ENCODE results near the gene PTPRQ. TPM values are rescaled to one million over a fixed set of nuclear protein-coding genes. Genes with fewer than 3 reads are reported as not detected.

PTPRQ gene
- total RNA-seq, 4 donors from 2014 or later = 1.8 to 12.8 (median 3.4) TPM

DNA sequence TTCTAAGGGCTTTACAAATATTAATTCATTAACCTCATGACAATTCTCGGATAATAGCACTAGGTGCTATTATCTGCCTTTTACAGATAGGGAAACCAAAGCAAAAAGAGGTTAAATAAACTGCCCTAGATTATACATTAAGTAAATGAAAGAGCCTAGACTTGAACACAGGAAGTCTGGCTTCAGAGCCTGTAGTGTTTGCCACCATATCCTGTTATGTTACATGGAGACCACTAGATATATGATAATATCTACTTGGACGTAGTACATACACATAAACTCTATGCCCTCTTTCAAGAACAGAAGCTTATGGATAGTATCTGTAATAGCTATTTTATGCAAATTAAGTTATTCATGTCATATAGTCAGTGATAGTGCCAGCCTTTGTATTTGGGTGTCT, 246.5 kb downstream of the PTPRQ start:
- Histone ChIP-seq H3K27ac (no peak overlapping the region), H3K4me3 (no peak overlapping the region), H3K27me3 (no peaks in the 10 kb centered on the region), H3K4me1 (no peaks in the 10 kb centered on the region), H3K36me3 (no peaks in the 10 kb centered on the region), H3K9me3 (peaks cover 0 to 4% (median 1%) of the 10 kb centered on the region in 4 donors)
- DNase-seq (ENCODE audit: low spot score in 2 of 2) = no peak
- 77 to 79% methylated on average over 2 of the region's 2 CpGs for WGBS, 2 donors
- TF ChIP-seq, protein P1, sequence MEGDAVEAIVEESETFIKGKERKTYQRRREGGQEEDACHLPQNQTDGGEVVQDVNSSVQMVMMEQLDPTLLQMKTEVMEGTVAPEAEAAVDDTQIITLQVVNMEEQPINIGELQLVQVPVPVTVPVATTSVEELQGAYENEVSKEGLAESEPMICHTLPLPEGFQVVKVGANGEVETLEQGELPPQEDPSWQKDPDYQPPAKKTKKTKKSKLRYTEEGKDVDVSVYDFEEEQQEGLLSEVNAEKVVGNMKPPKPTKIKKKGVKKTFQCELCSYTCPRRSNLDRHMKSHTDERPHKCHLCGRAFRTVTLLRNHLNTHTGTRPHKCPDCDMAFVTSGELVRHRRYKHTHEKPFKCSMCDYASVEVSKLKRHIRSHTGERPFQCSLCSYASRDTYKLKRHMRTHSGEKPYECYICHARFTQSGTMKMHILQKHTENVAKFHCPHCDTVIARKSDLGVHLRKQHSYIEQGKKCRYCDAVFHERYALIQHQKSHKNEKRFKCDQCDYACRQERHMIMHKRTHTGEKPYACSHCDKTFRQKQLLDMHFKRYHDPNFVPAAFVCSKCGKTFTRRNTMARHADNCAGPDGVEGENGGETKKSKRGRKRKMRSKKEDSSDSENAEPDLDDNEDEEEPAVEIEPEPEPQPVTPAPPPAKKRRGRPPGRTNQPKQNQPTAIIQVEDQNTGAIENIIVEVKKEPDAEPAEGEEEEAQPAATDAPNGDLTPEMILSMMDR (IDR thresholded peaks at IDR 0.05) = no peak
- TF ChIP-seq POLR2A (IDR thresholded peaks at IDR 0.05) (no peak), EP300 (IDR thresholded peaks at IDR 0.05) (no peak)

- 79 to 81% methylated on average over 1 of the region's 1 CpG for WGBS, 2 donors
- Histone ChIP-seq H3K9me3 (peaks cover 0 to under 1% (median 0%) of the 10 kb centered on the region in 4 donors), H3K27ac (no peak overlapping the region), H3K27me3 (no peaks in the 10 kb centered on the region), H3K4me3 (no peak overlapping the region), H3K4me1 (no peaks in the 10 kb centered on the region), H3K36me3 (no peaks in the 10 kb centered on the region)
- TF ChIP-seq, protein P1 (IDR thresholded peaks at IDR 0.05) = no peak
- no peak for TF ChIP-seq EP300 (IDR thresholded peaks at IDR 0.05)
- TF ChIP-seq POLR2A (IDR thresholded peaks at IDR 0.05) = no peak
- no peak for DNase-seq (ENCODE audit: low spot score in 2 of 2)
Measured at GRCh38 chr12:80692114-80692513, 248.1 kb downstream of the PTPRQ start.

GRCh38 chr12:80697270-80697887, 253.3 kb downstream of the PTPRQ start:
- Histone ChIP-seq H3K4me1 (peaks cover 0 to 1% (median 0%) of the 10 kb centered on the region in 4 donors), H3K9me3 (no peaks in the 10 kb centered on the region), H3K27me3 (no peaks in the 10 kb centered on the region), H3K36me3 (no peaks in the 10 kb centered on the region), H3K27ac (no peak overlapping the region), H3K4me3 (no peak overlapping the region)
- WGBS, 2 donors = 68 to 81% methylated on average over 2 of the region's 2 CpGs
- TF ChIP-seq, protein P1 (IDR thresholded peaks at IDR 0.05) = no peak
- TF ChIP-seq POLR2A (IDR thresholded peaks at IDR 0.05) = no peak
- TF ChIP-seq EP300 (IDR thresholded peaks at IDR 0.05) = no peak
- DNase-seq (ENCODE audit: low spot score in 2 of 2) = no peak

DNA sequence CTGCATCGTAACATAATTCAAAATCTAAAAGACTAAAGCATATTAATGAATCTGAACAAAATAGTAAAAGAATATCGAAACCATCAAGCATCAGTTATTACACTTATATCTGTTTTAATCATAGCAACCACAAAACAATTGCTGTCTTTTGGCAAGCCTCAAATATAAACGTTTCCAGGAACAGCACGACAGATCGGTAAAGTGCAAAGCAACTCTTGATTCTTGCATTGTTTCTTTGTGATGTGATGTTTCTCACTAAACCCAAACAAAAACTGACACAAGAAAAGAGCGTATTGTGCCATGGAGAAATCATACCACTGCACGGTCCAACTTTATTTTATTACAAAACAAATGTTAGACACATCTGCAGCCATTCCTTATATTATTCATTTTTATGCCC, 254.2 kb downstream of the PTPRQ start:
- H3K27me3 ChIP-seq = no peaks in the 10 kb centered on the region
- no peaks in the 10 kb centered on the region for H3K9me3 ChIP-seq
- H3K36me3 ChIP-seq = no peaks in the 10 kb centered on the region
- 44 to 47% methylated on average over 7 of the region's 7 CpGs for whole genome bisulfite sequencing, 2 donors
- no peak overlapping the region for H3K4me3 ChIP-seq
- H3K4me1 ChIP-seq = peaks cover 0 to 6% (median 0%) of the 10 kb centered on the region in 4 donors
- TF ChIP-seq, protein P1 (IDR thresholded peaks at IDR 0.05) = no peak
- TF ChIP-seq EP300 (IDR thresholded peaks at IDR 0.05) (no peak), POLR2A (IDR thresholded peaks at IDR 0.05) (no peak)
- no peak for DNase-seq (ENCODE audit: low spot score in 2 of 2)
- no peak overlapping the region for H3K27ac ChIP-seq

DNA sequence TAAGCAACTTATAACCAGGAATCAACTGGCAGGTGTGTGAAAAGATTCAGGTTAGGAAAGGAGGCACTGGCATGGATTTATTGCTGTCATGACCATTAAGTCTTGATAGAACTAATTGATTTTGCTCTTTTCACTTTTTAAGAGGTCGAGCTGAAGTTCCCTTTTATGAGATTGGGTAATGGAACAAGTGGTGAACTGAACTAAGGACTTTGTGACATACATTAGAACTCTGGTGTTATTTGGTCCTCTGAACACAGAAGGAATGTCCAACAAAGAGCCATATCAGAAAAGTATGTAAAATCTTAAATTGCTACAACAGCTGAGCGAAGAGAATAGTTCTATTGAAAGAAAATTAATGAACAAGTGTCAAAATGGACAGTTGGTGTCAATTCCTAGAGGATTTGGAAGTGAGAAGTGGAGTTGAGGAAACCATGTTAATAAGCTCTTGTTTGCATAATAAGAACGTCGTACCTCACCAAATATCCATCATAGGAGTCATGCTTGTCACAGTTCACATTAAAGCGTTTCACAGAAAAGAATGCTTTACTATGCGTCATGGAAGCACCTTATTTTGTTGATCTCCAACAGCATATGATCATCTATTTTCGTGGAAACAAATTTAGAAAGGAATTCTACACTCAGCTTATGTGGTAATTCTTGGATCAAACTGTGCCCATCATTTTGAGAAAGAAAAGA, 255.0 kb downstream of the PTPRQ start:
- Histone ChIP-seq H3K9me3 (no peaks in the 10 kb centered on the region), H3K4me3 (no peak overlapping the region), H3K36me3 (no peaks in the 10 kb centered on the region), H3K27me3 (no peaks in the 10 kb centered on the region), H3K4me1 (peaks cover 0 to 9% (median 0%) of the 10 kb centered on the region in 4 donors), H3K27ac (no peak overlapping the region)
- no peak for DNase-seq (ENCODE audit: low spot score in 2 of 2)
- 79 to 81% methylated on average over 7 of the region's 7 CpGs for WGBS, 2 donors
- TF ChIP-seq POLR2A (IDR thresholded peaks at IDR 0.05) (no peak), EP300 (IDR thresholded peaks at IDR 0.05) (no peak)
- TF ChIP-seq, protein P1 (IDR thresholded peaks at IDR 0.05) = no peak

All from tibial nerve (tissue), 4 donors.